Esophagus squamous epithelium (tissue), 5 donors: ENCODE results near the gene ABHD2. TPM values are rescaled to one million over a fixed set of nuclear protein-coding genes. Genes with fewer than 3 reads are reported as not detected.

Source experiments
- DNase-seq: peaks from one replicate; lab custom pipeline; 2025; lab: John Stamatoyannopoulos, UW
- H3K27ac ChIP-seq, 4 donors: fragments of 200-600 bp; sonication (generic); one replicate each; pipeline ENCODE4 v1.5.1; 2016 to 2019; ENCODE audit warnings: mild to moderate bottlenecking in 1 of 4
- H3K27me3 ChIP-seq, 4 donors: fragments of 200-600 bp; sonication (generic); 1 replicate in 3 of 4; 2 replicates in 1 of 4; pipeline versions ENCODE4 v1.5.1 to v1.6.0; 2017 to 2021; ENCODE audit warnings: antibody characterized with exemption in 1 of 4
- H3K36me3 ChIP-seq, 3 donors: fragments of 200-600 bp; sonication (generic); one replicate each; pipeline ENCODE4 v1.5.1; 2016 to 2019
- H3K4me1 ChIP-seq, 3 donors: fragments of 200-600 bp; sonication (generic); one replicate each; pipeline ENCODE4 v1.5.1; 2017 to 2019
- H3K4me3 ChIP-seq, 4 donors: fragments of 200-600 bp; sonication (generic); 1 replicate in 3 of 4; 2 replicates in 1 of 4; pipeline ENCODE4 v1.5.1; 2016 to 2019; ENCODE audit warnings: mild to moderate bottlenecking in 2 of 4, moderate library complexity in 1 of 4
- H3K9me3 ChIP-seq, 3 donors: fragments of 200-600 bp; sonication (generic); one replicate each; pipeline ENCODE4 v1.5.1; 2016 to 2019
- POLR2A ChIP-seq, 4 donors: fragments of 450-650 bp; IDR thresholded peaks; one replicate each; pipeline ENCODE4 v1.6.1; 2017; ENCODE audit warnings: antibody characterized with exemption in 4 of 4, mild to moderate bottlenecking in 4 of 4, moderate library complexity in 3 of 4
- WGBS, 2 donors: methylation state at CpG; one replicate each; pipeline ENCODE4 v1.1.5; 2018; 5-methylcytosine and 5-hydroxymethylcytosine counted together
- intact Hi-C: fragments of 100-400 bp; cut with DNase I; formaldehyde crosslinking; loops from one replicate; pipeline ENCODE4 v1.15.0; 2022
- total RNA-seq, 4 donors: library from RNA; depleted of rRNA; stranded (reverse); fragments of >200 nt; gene quantifications; one replicate each; pipeline ENCODE4 v1.1.0, GENCODE V29; 2016
- TF ChIP-seq, protein P1 (sequence below), 6 experiments: fragments of 450-650 bp in 4 of 6; fragments of 200-600 bp in 2 of 6; sonication (generic) in 2 of 6; IDR thresholded peaks; one replicate each; pipeline ENCODE4 v1.5.1; 2016 to 2019; ENCODE audit warnings: antibody characterized with exemption in 6 of 6, mild to moderate bottlenecking in 4 of 6, moderate library complexity in 4 of 6
- donor health status: DM: yes; HTN: yes; CAD: no.

ABHD2 gene, protein sequence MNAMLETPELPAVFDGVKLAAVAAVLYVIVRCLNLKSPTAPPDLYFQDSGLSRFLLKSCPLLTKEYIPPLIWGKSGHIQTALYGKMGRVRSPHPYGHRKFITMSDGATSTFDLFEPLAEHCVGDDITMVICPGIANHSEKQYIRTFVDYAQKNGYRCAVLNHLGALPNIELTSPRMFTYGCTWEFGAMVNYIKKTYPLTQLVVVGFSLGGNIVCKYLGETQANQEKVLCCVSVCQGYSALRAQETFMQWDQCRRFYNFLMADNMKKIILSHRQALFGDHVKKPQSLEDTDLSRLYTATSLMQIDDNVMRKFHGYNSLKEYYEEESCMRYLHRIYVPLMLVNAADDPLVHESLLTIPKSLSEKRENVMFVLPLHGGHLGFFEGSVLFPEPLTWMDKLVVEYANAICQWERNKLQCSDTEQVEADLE
- total RNA-seq, result 10 to 100 TPM; 31.0 to 49.3 (median 35.3) TPM

DNA sequence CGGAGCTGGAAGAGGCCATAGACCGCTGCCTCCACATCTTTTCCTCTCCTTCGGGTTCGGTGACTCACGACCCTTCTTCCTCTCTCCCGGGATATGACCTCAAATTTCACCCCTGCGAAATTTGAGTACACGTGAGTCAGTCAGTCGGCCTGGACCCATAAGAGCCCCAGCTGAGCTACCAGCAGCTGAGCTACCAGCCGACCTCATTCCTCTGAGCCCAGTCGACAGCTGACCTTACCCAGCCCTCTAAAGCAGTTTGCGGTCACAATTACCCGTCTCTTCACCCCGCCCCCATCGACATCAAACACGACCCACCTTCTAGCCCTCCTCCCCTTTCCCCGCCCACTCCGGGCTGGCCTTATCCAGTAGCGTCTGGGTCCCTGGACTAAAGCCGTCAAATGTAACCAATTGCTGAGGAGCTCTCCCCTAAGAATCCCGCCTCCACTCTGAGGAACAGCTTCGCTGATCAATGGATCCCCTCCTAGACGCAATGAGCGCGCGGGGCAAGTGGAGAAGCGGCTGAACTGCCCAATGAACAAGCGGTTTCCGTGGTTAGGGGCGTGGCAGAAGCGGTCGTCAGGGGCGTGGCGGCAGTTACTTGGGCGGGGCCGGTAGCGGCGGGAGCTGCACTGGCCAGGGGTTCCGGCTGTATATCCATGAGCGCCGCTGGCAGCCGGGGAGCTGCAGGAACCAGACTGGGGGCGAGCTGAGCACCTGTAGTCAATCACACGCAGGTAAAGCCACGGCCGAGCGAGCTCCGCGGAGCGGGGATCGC, at the start of gene ABHD2:
Gene ABHD2 (plus strand): TSS at position 627 of the 775 bp plus-strand sequence. CDS start 27,872 bp downstream, outside the sequence.
- TF ChIP-seq, protein P1, sequence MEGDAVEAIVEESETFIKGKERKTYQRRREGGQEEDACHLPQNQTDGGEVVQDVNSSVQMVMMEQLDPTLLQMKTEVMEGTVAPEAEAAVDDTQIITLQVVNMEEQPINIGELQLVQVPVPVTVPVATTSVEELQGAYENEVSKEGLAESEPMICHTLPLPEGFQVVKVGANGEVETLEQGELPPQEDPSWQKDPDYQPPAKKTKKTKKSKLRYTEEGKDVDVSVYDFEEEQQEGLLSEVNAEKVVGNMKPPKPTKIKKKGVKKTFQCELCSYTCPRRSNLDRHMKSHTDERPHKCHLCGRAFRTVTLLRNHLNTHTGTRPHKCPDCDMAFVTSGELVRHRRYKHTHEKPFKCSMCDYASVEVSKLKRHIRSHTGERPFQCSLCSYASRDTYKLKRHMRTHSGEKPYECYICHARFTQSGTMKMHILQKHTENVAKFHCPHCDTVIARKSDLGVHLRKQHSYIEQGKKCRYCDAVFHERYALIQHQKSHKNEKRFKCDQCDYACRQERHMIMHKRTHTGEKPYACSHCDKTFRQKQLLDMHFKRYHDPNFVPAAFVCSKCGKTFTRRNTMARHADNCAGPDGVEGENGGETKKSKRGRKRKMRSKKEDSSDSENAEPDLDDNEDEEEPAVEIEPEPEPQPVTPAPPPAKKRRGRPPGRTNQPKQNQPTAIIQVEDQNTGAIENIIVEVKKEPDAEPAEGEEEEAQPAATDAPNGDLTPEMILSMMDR (IDR thresholded peaks at IDR 0.05), result no peak
- TF ChIP-seq POLR2A (IDR thresholded peaks at IDR 0.05), result peak in 3 of 4 donors; percentile 33 to 94 (median 77)
- Histone ChIP-seq H3K27me3 (no peaks in the 10 kb centered on the region), H3K4me3 (peak within 1 kb of the TSS; percentile 92 to 99 (median 94)), H3K9me3 (no peaks in the 10 kb centered on the region), H3K36me3 (no peaks in the 10 kb centered on the region), H3K27ac (peak within 1 kb of the TSS; percentile 95 to 97 (median 96)), H3K4me1 (peaks cover 23 to 52% (median 47%) of the 10 kb centered on the region in 3 donors)
- intact Hi-C loops, result no loop called here
- peak; percentile 97 for DNase-seq
- WGBS, 2 donors, result 0% methylated on average over 10 to 15 of the region's 51 CpGs

DNA sequence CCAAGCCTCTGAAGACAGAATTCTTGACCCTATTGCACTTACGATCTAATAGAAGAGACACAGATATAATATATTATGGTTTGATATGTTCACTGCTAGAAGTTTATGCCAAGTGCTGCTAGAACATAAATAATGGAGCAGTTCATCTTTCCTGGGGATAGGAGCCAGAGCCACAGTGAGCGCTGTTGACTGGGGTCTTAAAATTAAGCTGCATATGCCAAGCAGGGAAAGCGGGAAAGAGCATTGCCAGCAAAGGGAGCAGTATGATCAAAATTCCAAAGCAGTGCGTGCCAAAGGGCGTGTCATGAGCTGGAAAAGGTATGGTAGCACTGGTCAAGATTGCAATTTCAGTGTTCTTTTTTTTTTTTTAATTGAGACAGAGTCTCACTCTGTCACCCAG, 49.1 kb upstream of the ABHD2 start:
- Histone ChIP-seq H3K27me3 (peaks cover 0 to 14% (median 0%) of the 10 kb centered on the region in 4 donors), H3K27ac (peak overlapping the region in 1 of 4 donors; percentile 50), H3K36me3 (no peaks in the 10 kb centered on the region), H3K4me1 (peaks cover 0 to 7% (median 0%) of the 10 kb centered on the region in 3 donors), H3K4me3 (no peak overlapping the region), H3K9me3 (no peaks in the 10 kb centered on the region)
- DNase-seq, result no peak
- intact Hi-C loops, result no loop called here
- 35 to 51% methylated on average over 5 of the region's 5 CpGs for WGBS, 2 donors
- no peak for TF ChIP-seq POLR2A (IDR thresholded peaks at IDR 0.05)
- TF ChIP-seq, protein P1 (IDR thresholded peaks at IDR 0.05), result no peak

DNA sequence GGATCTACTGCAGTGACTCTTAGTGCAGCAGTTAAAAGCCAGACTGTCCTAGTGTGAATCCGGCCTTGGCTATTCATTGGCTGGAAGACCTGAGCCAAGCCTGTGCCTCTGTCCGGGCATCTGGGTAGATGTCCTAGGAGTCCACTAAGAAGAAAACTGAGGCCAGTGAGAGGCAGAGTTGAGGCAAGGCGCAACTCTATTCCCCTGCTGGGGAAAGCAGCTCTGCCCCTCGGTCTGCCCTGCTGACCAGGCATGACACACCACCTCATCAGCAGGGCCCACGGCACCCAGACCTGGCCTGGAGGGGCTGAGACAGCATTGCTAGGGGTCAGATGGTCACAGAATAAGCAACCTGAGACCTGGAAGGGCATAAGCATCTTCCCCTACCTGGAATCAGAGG, 46.7 kb upstream of the ABHD2 start:
- peaks cover 0 to 14% (median 0%) of the 10 kb centered on the region in 4 donors for H3K27me3 ChIP-seq
- 40 to 76% methylated on average over 2 to 3 of the region's 5 CpGs for WGBS, 2 donors
- H3K36me3 ChIP-seq, result no peaks in the 10 kb centered on the region
- peak overlapping the region in 3 of 4 donors; percentile 52 to 77 (median 64) for H3K27ac ChIP-seq
- H3K9me3 ChIP-seq, result no peaks in the 10 kb centered on the region
- intact Hi-C loops, result no loop called here
- no peak for TF ChIP-seq POLR2A (IDR thresholded peaks at IDR 0.05)
- TF ChIP-seq, protein P1 (IDR thresholded peaks at IDR 0.05), result no peak
- DNase-seq, result no peak
- peak overlapping the region in 1 of 4 donors; percentile 43 for H3K4me3 ChIP-seq
- peaks cover 0 to 7% (median 0%) of the 10 kb centered on the region in 3 donors for H3K4me1 ChIP-seq

DNA sequence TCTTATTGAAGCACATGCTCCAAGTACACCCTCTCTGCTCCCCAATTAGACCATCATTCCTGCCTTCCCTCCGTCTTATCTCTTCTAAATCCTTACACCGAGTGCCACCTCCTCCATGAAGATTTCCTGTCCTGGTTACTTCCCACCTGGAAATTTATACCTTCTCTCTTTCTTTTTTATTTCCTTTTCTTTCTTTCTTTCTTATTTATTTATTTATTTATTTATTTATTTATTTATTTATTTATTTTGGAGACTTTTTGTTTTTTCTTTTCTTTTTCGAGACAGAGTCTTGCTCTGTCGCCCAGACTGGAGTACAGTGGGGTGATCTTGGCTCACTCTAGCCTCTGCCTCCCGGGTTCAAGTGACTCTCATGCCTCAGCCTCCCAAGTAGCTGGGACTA, 45.9 kb upstream of the ABHD2 start:
- H3K27ac ChIP-seq, result peak overlapping the region in 2 of 4 donors; percentile 52 to 77
- peaks cover 0 to 14% (median 0%) of the 10 kb centered on the region in 4 donors for H3K27me3 ChIP-seq
- H3K9me3 ChIP-seq, result no peaks in the 10 kb centered on the region
- no peak for DNase-seq
- WGBS, 2 donors, result 65 to 88% methylated on average over 5 of the region's 5 CpGs
- no peak overlapping the region for H3K4me3 ChIP-seq
- peaks cover 0 to 7% (median 0%) of the 10 kb centered on the region in 3 donors for H3K4me1 ChIP-seq
- no peaks in the 10 kb centered on the region for H3K36me3 ChIP-seq
- TF ChIP-seq, protein P1 (IDR thresholded peaks at IDR 0.05), result no peak
- no peak for TF ChIP-seq POLR2A (IDR thresholded peaks at IDR 0.05)
- intact Hi-C loops, result no loop called here
